Heart right ventricle (tissue), 16 donors: ENCODE data around the gene SGO2. TPM values are rescaled to one million over a fixed set of nuclear protein-coding genes. Genes with fewer than 3 reads are reported as not detected.
"Not testable (repeated sequence)": the region's sequence is repeated elsewhere in the genome, so short reads cannot be mapped to it uniquely, and the experiment has no call there.

ENCODE experiments used
- ATAC-seq, 8 donors: fragments of 200-7000 bp; cut with Tn5 transposase; one replicate each; pipeline ENCODE4 v1.9.1; 2020; ENCODE audit warnings: mild to moderate bottlenecking in 8 of 8, moderate library complexity in 8 of 8, moderate number of reproducible peaks in 1 of 8
- DNase-seq, 2 donors: peaks; one replicate each; pipeline ENCODE4 v3.0.0-alpha.2; 2020
- H3K27ac ChIP-seq, 10 donors: fragments of 200-600 bp; sonication (generic) in 2 of 10; one replicate each; pipeline versions ENCODE4 v1.5.0 to v1.8.0; 2020 to 2022; ENCODE audit warnings: mild to moderate bottlenecking in 3 of 10
- H3K27me3 ChIP-seq, 7 donors: fragments of 200-600 bp; one replicate each; pipeline ENCODE4 v1.8.0; 2021 to 2022; ENCODE audit warnings: mild to moderate bottlenecking in 2 of 7
- H3K36me3 ChIP-seq, 9 donors: fragments of 200-600 bp; sonication (generic) in 1 of 9; one replicate each; pipeline versions ENCODE4 v1.5.0 to v1.8.0; 2020 to 2022; ENCODE audit warnings: mild to moderate bottlenecking in 2 of 9
- H3K4me1 ChIP-seq, 9 donors: fragments of 200-600 bp; sonication (generic) in 1 of 9; one replicate each; pipeline versions ENCODE4 v1.5.0 to v1.8.0; 2020 to 2022; ENCODE audit warnings: mild to moderate bottlenecking in 4 of 9
- H3K4me3 ChIP-seq, 10 donors: fragments of 200-600 bp; sonication (generic) in 2 of 10; one replicate each; pipeline versions ENCODE4 v1.5.0 to v1.8.0; 2020 to 2022; ENCODE audit warnings: mild to moderate bottlenecking in 7 of 10, moderate library complexity in 2 of 10
- H3K9me3 ChIP-seq, 11 donors: fragments of 200-600 bp in 10 of 11; sonication (generic) in 2 of 11; one replicate each; pipeline versions ENCODE4 v1.5.0 to v1.8.0; 2013 to 2022; ENCODE audit warnings: mild to moderate bottlenecking in 2 of 11, control low read depth in 1 of 11, moderate library complexity in 1 of 11
- WGBS, 2 donors: extraction: QIAGEN DNeasy Blood & Tissue Kit; methylation state at CpG; one replicate each; pipeline ENCODE4 v1.1.7; 2013; ENCODE audit warnings: inconsistent platforms in 1 of 2; 5-methylcytosine and 5-hydroxymethylcytosine counted together
- intact Hi-C, 10 donors: fragments of 100-400 bp; cut with DNase I; formaldehyde crosslinking; loops; one replicate each; pipeline versions ENCODE4 v1.11.1 to v1.14.2; 2022
- polyA plus RNA-seq, 2 donors: library from polyadenylated mRNA; stranded (reverse); fragments of 200-250 nt; gene quantifications; one replicate each; pipeline ENCODE4 v1.2.3, GENCODE V29; 2013
- total RNA-seq, 10 donors: library from RNA; stranded (reverse); fragmentation: NEBNext Ultra II Directional in 3 of 10; extraction: Animal tissue kit (Norgen Biotek cat#: 25700) in 3 of 10; gene quantifications; one replicate each; pipeline versions ENCODE4 v1.2.1 to v1.2.4, GENCODE V29; 2021 to 2023
- TF ChIP-seq, protein P1 (sequence below), 9 donors: fragments of 200-600 bp; sonication (generic) in 2 of 9; IDR thresholded peaks; one replicate each; pipeline versions ENCODE4 v1.5.0 to v1.8.0; 2021 to 2022; ENCODE audit warnings: antibody characterized with exemption in 9 of 9, mild to moderate bottlenecking in 5 of 9, moderate library complexity in 1 of 9
- donor health status: Arrhythmogenic right ventricular cardiomyopathy.
- donor health status: ischemic (EF 13 %, LVEDD 7.1; RV severe dilation, severe dysfunction).
- donor health status: healthy with polysubstance abuse.
- donor health status: DM: no; HTN: yes; CAD: no.
- donor health status: DM: no; HTN: no; CAD: no.
- donor health status: ischemic (EF 25% LVEDD 6.9; RV normal size, moderate dysfunction).
- donor health status: ischemic (EF 25% LVEDD 5.7; RV mildly dilated, moderate dysfunction).
- donor health status: healthy.
- donor health status: DM: yes; HTN: yes; CAD: no.
- donor health status: Ischemic cardiomyopathy.
- donor health status: ischemic (EF 35%, LVEDD 5.7; RV mildly dilated, moderate dysfunction).
- donor health status: nonischemic (EF 11% LVEDD 7.7; RV severe dilation, severe dysfunction).
- donor health status: DM: yes; HTN: yes; CAD: no.
- donor health status: PGD.
- donor health status: ischemic (EF 29% LVEDD 5.4; RV normal size, mild dysfunction).
- donor health status: nonischemic (EF 23%, LVEDD 6.1; RV moderate dilation, normal function).

Gene SGO2
- total and polyA plus RNA-seq, 12 donors = 0.59 to 2.9 (median 1.1) TPM

DNA sequence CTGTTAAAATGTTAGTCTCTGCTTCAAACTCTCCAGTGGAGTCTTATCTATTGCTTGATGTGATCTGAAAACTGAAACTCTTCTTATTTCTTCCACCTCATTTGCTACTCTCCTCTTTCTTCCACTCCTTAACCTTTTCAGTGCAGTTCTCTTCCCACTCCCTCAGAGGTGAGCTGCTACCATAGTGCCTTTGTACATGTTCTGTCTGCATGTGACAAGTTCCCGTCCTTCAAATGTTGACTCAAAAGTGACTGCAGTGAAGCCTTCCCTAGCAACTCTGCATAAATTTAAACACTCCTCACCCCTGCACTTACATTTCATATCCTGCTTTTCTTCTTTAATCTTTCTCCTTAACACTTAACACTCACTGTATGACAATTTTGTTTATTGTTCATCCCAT is 12.1 kb downstream of the SGO2 start:
- intact Hi-C loops = no loop called here
- ATAC-seq = no peak

DNA sequence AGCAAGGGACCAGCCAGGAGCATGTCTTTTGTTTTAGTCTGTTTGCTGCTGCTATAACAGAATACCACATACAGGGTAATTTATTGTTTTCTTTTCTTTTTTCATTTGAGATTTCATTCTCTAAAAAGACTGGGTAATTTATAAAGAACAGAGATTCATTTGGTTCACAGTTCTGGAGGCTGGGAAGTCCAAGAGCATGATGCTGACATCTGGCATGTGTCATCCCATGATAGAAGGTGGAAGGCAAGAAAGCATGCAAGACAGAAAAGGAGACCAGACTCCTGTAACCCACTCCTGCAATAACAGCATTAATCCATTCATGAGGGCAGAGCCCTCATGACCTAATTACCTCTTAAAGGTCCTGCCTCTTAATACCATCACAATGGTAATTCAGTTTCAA is 14.8 kb downstream of the SGO2 start:
- TF ChIP-seq, protein P1, sequence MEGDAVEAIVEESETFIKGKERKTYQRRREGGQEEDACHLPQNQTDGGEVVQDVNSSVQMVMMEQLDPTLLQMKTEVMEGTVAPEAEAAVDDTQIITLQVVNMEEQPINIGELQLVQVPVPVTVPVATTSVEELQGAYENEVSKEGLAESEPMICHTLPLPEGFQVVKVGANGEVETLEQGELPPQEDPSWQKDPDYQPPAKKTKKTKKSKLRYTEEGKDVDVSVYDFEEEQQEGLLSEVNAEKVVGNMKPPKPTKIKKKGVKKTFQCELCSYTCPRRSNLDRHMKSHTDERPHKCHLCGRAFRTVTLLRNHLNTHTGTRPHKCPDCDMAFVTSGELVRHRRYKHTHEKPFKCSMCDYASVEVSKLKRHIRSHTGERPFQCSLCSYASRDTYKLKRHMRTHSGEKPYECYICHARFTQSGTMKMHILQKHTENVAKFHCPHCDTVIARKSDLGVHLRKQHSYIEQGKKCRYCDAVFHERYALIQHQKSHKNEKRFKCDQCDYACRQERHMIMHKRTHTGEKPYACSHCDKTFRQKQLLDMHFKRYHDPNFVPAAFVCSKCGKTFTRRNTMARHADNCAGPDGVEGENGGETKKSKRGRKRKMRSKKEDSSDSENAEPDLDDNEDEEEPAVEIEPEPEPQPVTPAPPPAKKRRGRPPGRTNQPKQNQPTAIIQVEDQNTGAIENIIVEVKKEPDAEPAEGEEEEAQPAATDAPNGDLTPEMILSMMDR (IDR thresholded peaks at IDR 0.05) = no peak
- H3K4me3 ChIP-seq = no peak overlapping the region
- no peaks in the 10 kb centered on the region for H3K4me1 ChIP-seq

More for the DNA sequence above, 12.1 kb downstream of the SGO2 start:
- Histone ChIP-seq H3K4me1 (no peaks in the 10 kb centered on the region), H3K27ac (no peak overlapping the region), H3K36me3 (peaks cover 0 to 68% (median 0%) of the 10 kb centered on the region in 9 donors), H3K4me3 (no peak overlapping the region), H3K27me3 (no peaks in the 10 kb centered on the region), H3K9me3 (peaks cover 0 to 6% (median 0%) of the 10 kb centered on the region in 11 donors)
- 96 to 97% methylated on average over 1 of the region's 1 CpG for WGBS, 2 donors
- DNase-seq = no peak
- TF ChIP-seq, protein P1 (IDR thresholded peaks at IDR 0.05) = no peak

DNA sequence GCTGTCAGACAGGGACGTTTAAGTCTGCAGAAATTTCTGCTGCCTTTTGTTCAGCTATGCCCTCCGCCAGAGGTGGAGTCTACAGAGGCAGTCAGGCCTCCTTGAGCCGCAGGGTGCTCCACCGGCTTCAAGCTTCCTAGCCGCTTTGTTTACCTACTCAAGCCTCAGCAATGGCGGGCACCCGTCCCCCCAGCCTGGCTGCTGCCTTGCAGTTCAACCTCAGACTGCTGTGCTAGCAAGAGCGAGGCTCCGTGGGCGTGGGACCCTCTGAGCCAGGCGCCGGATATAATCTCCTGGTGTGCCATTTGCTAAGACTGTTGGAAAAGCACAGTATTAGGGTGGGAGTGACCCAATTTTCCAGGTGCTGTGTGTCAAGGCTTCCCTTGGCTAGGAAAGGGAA is 40.6 kb downstream of the SGO2 start:
- DNase-seq, intact Hi-C loops, H3K27me3 ChIP-seq, H3K27ac ChIP-seq, H3K4me3 ChIP-seq, H3K4me1 ChIP-seq, H3K36me3 ChIP-seq, ATAC-seq, H3K9me3 ChIP-seq: not testable (repeated sequence)
- WGBS, 2 donors = 92 to 97% methylated on average over 12 of the region's 12 CpGs

More for the DNA sequence above, 14.8 kb downstream of the SGO2 start:
- DNase-seq (no peak), ATAC-seq (no peak)
- H3K36me3 ChIP-seq = peaks cover 0 to 74% (median 0%) of the 10 kb centered on the region in 9 donors
- H3K9me3 ChIP-seq = peaks cover 0 to 6% (median 0%) of the 10 kb centered on the region in 11 donors
- H3K27me3 ChIP-seq = no peaks in the 10 kb centered on the region
- intact Hi-C loops = no loop called here
- H3K27ac ChIP-seq = no peak overlapping the region

DNA sequence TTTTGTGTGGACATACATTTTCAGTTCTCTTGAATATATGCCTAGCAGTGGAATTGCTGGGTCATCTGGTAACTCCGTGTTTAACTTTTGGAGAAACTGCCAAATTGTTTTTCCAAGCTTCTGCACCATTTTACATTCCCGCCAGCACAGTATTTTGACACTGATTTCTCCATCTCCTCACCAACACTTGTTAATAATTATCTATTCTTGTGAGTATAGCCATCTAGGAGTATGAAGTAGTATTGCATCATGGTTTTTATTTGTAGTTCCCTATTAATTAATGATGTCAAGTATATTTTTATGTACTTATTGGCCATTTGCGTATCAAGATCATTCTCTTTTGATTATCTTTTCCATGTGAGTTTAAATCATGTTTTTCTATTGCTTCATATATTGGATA is 41.9 kb downstream of the SGO2 start:
- intact Hi-C loops = no loop called here
- no peaks in the 10 kb centered on the region for H3K4me1 ChIP-seq
- no peak for ATAC-seq
- no peak for DNase-seq
- no peak overlapping the region for H3K27ac ChIP-seq
- no peaks in the 10 kb centered on the region for H3K9me3 ChIP-seq
- TF ChIP-seq, protein P1 (IDR thresholded peaks at IDR 0.05) = no peak
- 98 to 99% methylated on average over 3 of the region's 3 CpGs for WGBS, 2 donors
- no peaks in the 10 kb centered on the region for H3K27me3 ChIP-seq
- H3K36me3 ChIP-seq = peaks cover 0 to 13% (median 0%) of the 10 kb centered on the region in 9 donors
- H3K4me3 ChIP-seq = no peak overlapping the region

DNA sequence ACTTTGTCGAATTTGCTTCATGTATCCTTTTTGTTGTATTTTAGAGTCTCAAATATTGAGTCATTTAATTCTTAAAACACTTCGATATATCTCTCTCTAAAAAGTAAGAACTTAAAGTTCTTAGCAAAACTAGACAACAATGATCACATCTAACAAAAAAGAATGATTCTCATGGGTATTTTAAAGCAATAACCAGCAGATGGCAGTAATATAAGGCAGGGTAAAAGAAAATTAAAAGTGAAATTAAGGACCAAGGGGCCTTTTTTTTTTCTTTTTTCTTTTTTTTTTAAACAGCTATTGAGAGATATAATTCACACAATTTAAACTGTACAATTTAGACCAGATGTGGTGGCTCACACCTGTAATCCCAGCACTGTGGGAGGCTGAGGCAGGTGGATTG is 50.0 kb downstream of the SGO2 start:
- no peaks in the 10 kb centered on the region for H3K27me3 ChIP-seq
- H3K4me3 ChIP-seq = no peak overlapping the region
- no peaks in the 10 kb centered on the region for H3K4me1 ChIP-seq
- peaks cover 0 to 13% (median 0%) of the 10 kb centered on the region in 9 donors for H3K36me3 ChIP-seq
- DNase-seq (no peak), ATAC-seq (no peak)
- no peak overlapping the region for H3K27ac ChIP-seq
- WGBS, 2 donors = 94 to 96% methylated on average over 2 of the region's 2 CpGs
- intact Hi-C loops = loop anchor here in 6 of 10 donors (2.0 to 10.0 kb wide), 3 partner anchors 126 to 129 kb away; no protein-coding TSS in a partner anchor
- TF ChIP-seq, protein P1 (IDR thresholded peaks at IDR 0.05) = peak in 6 of 9 donors; percentile 32 to 49 (median 42)
- H3K9me3 ChIP-seq = no peaks in the 10 kb centered on the region
